Measurements from ENCODE around the gene SERINC5. TPM values are rescaled to one million over a fixed set of nuclear protein-coding genes. Genes with fewer than 3 reads are reported as not detected.
"Not testable (repeated sequence)": the region's sequence is repeated elsewhere in the genome, so short reads cannot be mapped to it uniquely, and the experiment has no call there.

Gene SERINC5
- total RNA-seq, 1 donor from 2014 or later, result 57.3 TPM

GRCh38 chr5:80277191-80277590, 21.3 kb upstream of the SERINC5 start:
- Histone ChIP-seq H4K20me1 (ENCODE audit: insufficient read depth, low read length) (no peaks in the 10 kb centered on the region), H3K4me3 (ENCODE audit: insufficient read depth, low read depth, low read length) (no peak overlapping the region), H3K4me1 (ENCODE audit: insufficient read depth, low read length) (no peaks in the 10 kb centered on the region), H3K27me3 (ENCODE audit: insufficient read depth, low read length) (no peaks in the 10 kb centered on the region), H3K27ac (ENCODE audit: low read depth, low read length) (no peak overlapping the region), H3K9me3 (ENCODE audit: insufficient read depth, low read depth, low read length) (no peaks in the 10 kb centered on the region), H3K36me3 (ENCODE audit: insufficient read depth, low read length) (no peaks in the 10 kb centered on the region), H3K79me2 (ENCODE audit: insufficient read depth, low read length) (no peaks in the 10 kb centered on the region), H2AFZ (ENCODE audit: low read depth, low read length) (no peak overlapping the region), H3K4me2 (ENCODE audit: low read length) (no peak overlapping the region), H3K9ac (ENCODE audit: low read length) (no peak overlapping the region)
- FAIRE-seq, result no peak
- H3K4me3 Mint-ChIP-seq (ENCODE audit: unreplicated experiment), result no peak overlapping the region
- no peaks in the 10 kb centered on the region for H3K27me3 Mint-ChIP-seq (ENCODE audit: low read depth, unreplicated experiment)
- DNase-seq (ENCODE audit: low read depth), result no peak
- no peak for TF ChIP-seq EZH2 (IDR thresholded peaks at IDR 0.05; ENCODE audit: insufficient read depth, low read length)
- TF ChIP-seq, protein P1, sequence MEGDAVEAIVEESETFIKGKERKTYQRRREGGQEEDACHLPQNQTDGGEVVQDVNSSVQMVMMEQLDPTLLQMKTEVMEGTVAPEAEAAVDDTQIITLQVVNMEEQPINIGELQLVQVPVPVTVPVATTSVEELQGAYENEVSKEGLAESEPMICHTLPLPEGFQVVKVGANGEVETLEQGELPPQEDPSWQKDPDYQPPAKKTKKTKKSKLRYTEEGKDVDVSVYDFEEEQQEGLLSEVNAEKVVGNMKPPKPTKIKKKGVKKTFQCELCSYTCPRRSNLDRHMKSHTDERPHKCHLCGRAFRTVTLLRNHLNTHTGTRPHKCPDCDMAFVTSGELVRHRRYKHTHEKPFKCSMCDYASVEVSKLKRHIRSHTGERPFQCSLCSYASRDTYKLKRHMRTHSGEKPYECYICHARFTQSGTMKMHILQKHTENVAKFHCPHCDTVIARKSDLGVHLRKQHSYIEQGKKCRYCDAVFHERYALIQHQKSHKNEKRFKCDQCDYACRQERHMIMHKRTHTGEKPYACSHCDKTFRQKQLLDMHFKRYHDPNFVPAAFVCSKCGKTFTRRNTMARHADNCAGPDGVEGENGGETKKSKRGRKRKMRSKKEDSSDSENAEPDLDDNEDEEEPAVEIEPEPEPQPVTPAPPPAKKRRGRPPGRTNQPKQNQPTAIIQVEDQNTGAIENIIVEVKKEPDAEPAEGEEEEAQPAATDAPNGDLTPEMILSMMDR (IDR thresholded peaks at IDR 0.05; ENCODE audit: insufficient read depth, low read depth, low read length), result no peak
- H3K36me3 Mint-ChIP-seq (ENCODE audit: low read depth, unreplicated experiment), result no peaks in the 10 kb centered on the region
- no peaks in the 10 kb centered on the region for H3K9me3 Mint-ChIP-seq (ENCODE audit: unreplicated experiment)
- no peak overlapping the region for H3K27ac Mint-ChIP-seq (ENCODE audit: unreplicated experiment)
- no peaks in the 10 kb centered on the region for H3K4me1 Mint-ChIP-seq (ENCODE audit: low read depth, unreplicated experiment)

DNA sequence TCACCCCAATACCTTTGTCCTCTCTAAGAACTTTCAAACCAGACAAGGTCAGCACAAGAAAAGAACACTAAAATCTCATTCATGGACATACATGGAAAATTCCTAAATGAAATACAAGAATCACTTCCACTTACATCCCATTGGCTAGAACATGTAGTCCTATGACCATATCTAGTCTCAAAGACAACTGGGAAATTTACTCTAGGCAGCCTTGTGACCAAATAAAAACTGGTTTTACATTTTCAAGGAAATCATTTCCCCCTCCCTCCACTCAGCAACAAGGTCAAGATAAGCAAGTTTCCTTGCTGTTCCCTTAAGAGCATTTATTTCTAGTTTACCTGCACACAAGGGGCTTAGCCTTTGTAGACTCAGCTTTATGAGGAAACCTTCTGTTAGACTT, 20.3 kb upstream of the SERINC5 start:
- Histone ChIP-seq H3K36me3 (ENCODE audit: insufficient read depth, low read length) (no peaks in the 10 kb centered on the region), H3K4me3 (ENCODE audit: insufficient read depth, low read depth, low read length) (no peak overlapping the region), H3K9ac (ENCODE audit: low read length) (no peak overlapping the region), H4K20me1 (ENCODE audit: insufficient read depth, low read length) (no peaks in the 10 kb centered on the region), H3K4me1 (ENCODE audit: insufficient read depth, low read length) (no peaks in the 10 kb centered on the region), H3K9me3 (ENCODE audit: insufficient read depth, low read depth, low read length) (no peaks in the 10 kb centered on the region), H2AFZ (ENCODE audit: low read depth, low read length) (no peak overlapping the region), H3K27ac (ENCODE audit: low read depth, low read length) (no peak overlapping the region), H3K79me2 (ENCODE audit: insufficient read depth, low read length) (no peaks in the 10 kb centered on the region), H3K27me3 (ENCODE audit: insufficient read depth, low read length) (no peaks in the 10 kb centered on the region), H3K4me2 (ENCODE audit: low read length) (no peak overlapping the region)
- H3K36me3 Mint-ChIP-seq (ENCODE audit: low read depth, unreplicated experiment), result no peaks in the 10 kb centered on the region
- H3K9me3 Mint-ChIP-seq (ENCODE audit: unreplicated experiment), result no peaks in the 10 kb centered on the region
- H3K27me3 Mint-ChIP-seq (ENCODE audit: low read depth, unreplicated experiment), result no peaks in the 10 kb centered on the region
- no peaks in the 10 kb centered on the region for H3K4me1 Mint-ChIP-seq (ENCODE audit: low read depth, unreplicated experiment)
- no peak for TF ChIP-seq EZH2 (IDR thresholded peaks at IDR 0.05; ENCODE audit: insufficient read depth, low read length)
- TF ChIP-seq, protein P1 (IDR thresholded peaks at IDR 0.05; ENCODE audit: insufficient read depth, low read depth, low read length), result no peak
- DNase-seq (ENCODE audit: low read depth) (no peak), FAIRE-seq (no peak)
- no peak overlapping the region for H3K4me3 Mint-ChIP-seq (ENCODE audit: unreplicated experiment)
- H3K27ac Mint-ChIP-seq (ENCODE audit: unreplicated experiment), result no peak overlapping the region

- H3K36me3 ChIP-seq (ENCODE audit: insufficient read depth, low read length), result no peaks in the 10 kb centered on the region
- no peak overlapping the region for H3K27ac ChIP-seq (ENCODE audit: low read depth, low read length)
- H3K4me1 Mint-ChIP-seq (ENCODE audit: low read depth, unreplicated experiment), result no peaks in the 10 kb centered on the region
- H3K4me3 Mint-ChIP-seq (ENCODE audit: unreplicated experiment), result no peak overlapping the region
- H3K4me3 ChIP-seq (ENCODE audit: insufficient read depth, low read depth, low read length), result no peak overlapping the region
- no peak overlapping the region for H3K27ac Mint-ChIP-seq (ENCODE audit: unreplicated experiment)
- no peaks in the 10 kb centered on the region for H4K20me1 ChIP-seq (ENCODE audit: insufficient read depth, low read length)
- no peak for FAIRE-seq
- peak; percentile 20 for DNase-seq (ENCODE audit: low read depth)
- no peaks in the 10 kb centered on the region for H3K9me3 Mint-ChIP-seq (ENCODE audit: unreplicated experiment)
- TF ChIP-seq, protein P1 (IDR thresholded peaks at IDR 0.05; ENCODE audit: insufficient read depth, low read depth, low read length), result peak; percentile 25
- TF ChIP-seq EZH2 (IDR thresholded peaks at IDR 0.05; ENCODE audit: insufficient read depth, low read length), result no peak
- no peaks in the 10 kb centered on the region for H3K4me1 ChIP-seq (ENCODE audit: insufficient read depth, low read length)
- H3K4me2 ChIP-seq (ENCODE audit: low read length), result no peak overlapping the region
- no peak overlapping the region for H3K9ac ChIP-seq (ENCODE audit: low read length)
- H2AFZ ChIP-seq (ENCODE audit: low read depth, low read length), result no peak overlapping the region
- no peaks in the 10 kb centered on the region for H3K27me3 ChIP-seq (ENCODE audit: insufficient read depth, low read length)
- no peaks in the 10 kb centered on the region for H3K79me2 ChIP-seq (ENCODE audit: insufficient read depth, low read length)
- no peaks in the 10 kb centered on the region for H3K9me3 ChIP-seq (ENCODE audit: insufficient read depth, low read depth, low read length)
- H3K36me3 Mint-ChIP-seq (ENCODE audit: low read depth, unreplicated experiment), result no peaks in the 10 kb centered on the region
- no peaks in the 10 kb centered on the region for H3K27me3 Mint-ChIP-seq (ENCODE audit: low read depth, unreplicated experiment)
These were observed 19.5 kb upstream of the SERINC5 start for GRCh38 chr5:80275347-80275746.

- not testable (repeated sequence) for H3K4me3 Mint-ChIP-seq (ENCODE audit: unreplicated experiment); H3K27ac ChIP-seq (ENCODE audit: low read depth, low read length); H3K36me3 ChIP-seq (ENCODE audit: insufficient read depth, low read length); H3K4me3 ChIP-seq (ENCODE audit: insufficient read depth, low read depth, low read length); FAIRE-seq; H3K4me2 ChIP-seq (ENCODE audit: low read length); H3K9ac ChIP-seq (ENCODE audit: low read length); H3K36me3 Mint-ChIP-seq (ENCODE audit: low read depth, unreplicated experiment); H3K4me1 ChIP-seq (ENCODE audit: insufficient read depth, low read length); H3K27ac Mint-ChIP-seq (ENCODE audit: unreplicated experiment); H3K27me3 ChIP-seq (ENCODE audit: insufficient read depth, low read length); H3K9me3 Mint-ChIP-seq (ENCODE audit: unreplicated experiment); DNase-seq (ENCODE audit: low read depth); H4K20me1 ChIP-seq (ENCODE audit: insufficient read depth, low read length); H3K9me3 ChIP-seq (ENCODE audit: insufficient read depth, low read depth, low read length); H3K27me3 Mint-ChIP-seq (ENCODE audit: low read depth, unreplicated experiment); H3K4me1 Mint-ChIP-seq (ENCODE audit: low read depth, unreplicated experiment); H3K79me2 ChIP-seq (ENCODE audit: insufficient read depth, low read length); H2AFZ ChIP-seq (ENCODE audit: low read depth, low read length)
These were observed 14.7 kb upstream of the SERINC5 start for GRCh38 chr5:80270543-80270942.

All from astrocyte (in vitro differentiated cells and primary cell).